Lower leg skin (tissue), 3 donors: ENCODE data around the gene CLTCL1.

Source experiments
- CTCF ChIP-seq, 3 donors: fragments of 450-650 bp; IDR thresholded peaks; one replicate each; pipeline ENCODE4 v1.5.1; 2016; ENCODE audit warnings: antibody characterized with exemption in 3 of 3, mild to moderate bottlenecking in 3 of 3, moderate library complexity in 2 of 3
- POLR2A ChIP-seq, 2 donors: fragments of 450-650 bp; IDR thresholded peaks; one replicate each; pipeline ENCODE4 v1.6.1; 2016 to 2017; ENCODE audit warnings: antibody characterized with exemption in 2 of 2, mild to moderate bottlenecking in 1 of 2, moderate library complexity in 1 of 2

GRCh38 chr22:19152942-19153883, 138.3 kb downstream of the CLTCL1 start:
- TF ChIP-seq CTCF (IDR thresholded peaks at IDR 0.05): no peak
- TF ChIP-seq POLR2A (IDR thresholded peaks at IDR 0.05): no peak
